Neutrophil (primary cell): ENCODE results near the gene RNPEP.

Experiments used
- H3K27ac ChIP-seq: fragments of 200-600 bp; sonication (generic); 2 replicates; pipeline ENCODE4 v1.5.1; 2016; ENCODE audit warnings: mild to moderate bottlenecking, moderate library complexity
- H3K27me3 ChIP-seq: fragments of 200-600 bp; sonication (generic); 2 replicates; pipeline ENCODE4 v1.6.0; 2016; ENCODE audit warnings: mild to moderate bottlenecking
- H3K36me3 ChIP-seq: fragments of 200-600 bp; sonication (generic); 2 replicates; pipeline ENCODE4 v1.5.1; 2017
- H3K4me1 ChIP-seq, 2 experiments: fragments of 200-600 bp in 1 of 2; sonication (generic) in 1 of 2; 1 replicate in 1 of 2; 2 replicates in 1 of 2; pipeline versions ENCODE4 v1.5.1 to v1.6.1; 2013 to 2016; ENCODE audit warnings: low read depth in 1 of 2, low read length in 1 of 2, mild to moderate bottlenecking in 1 of 2, moderate library complexity in 1 of 2; ENCODE audit not compliant: control insufficient read depth in 1 of 2, insufficient read depth in 1 of 2
- H3K4me3 ChIP-seq, 2 experiments: fragments of 200-600 bp in 1 of 2; sonication (generic) in 1 of 2; 1 replicate in 1 of 2; 2 replicates in 1 of 2; pipeline ENCODE4 v1.5.1; 2013 to 2016; ENCODE audit warnings: low read depth in 1 of 2, low read length in 1 of 2, mild to moderate bottlenecking in 1 of 2, moderate library complexity in 1 of 2
- H3K9me3 ChIP-seq: fragments of 200-600 bp; sonication (generic); 2 replicates; pipeline ENCODE4 v1.5.1; 2016
- TF ChIP-seq, protein P1 (sequence below): fragments of 200-600 bp; sonication (generic); IDR thresholded peaks from 2 replicates; pipeline ENCODE4 v1.5.1; 2016; ENCODE audit warnings: antibody characterized with exemption

The RNPEP gene

DNA sequence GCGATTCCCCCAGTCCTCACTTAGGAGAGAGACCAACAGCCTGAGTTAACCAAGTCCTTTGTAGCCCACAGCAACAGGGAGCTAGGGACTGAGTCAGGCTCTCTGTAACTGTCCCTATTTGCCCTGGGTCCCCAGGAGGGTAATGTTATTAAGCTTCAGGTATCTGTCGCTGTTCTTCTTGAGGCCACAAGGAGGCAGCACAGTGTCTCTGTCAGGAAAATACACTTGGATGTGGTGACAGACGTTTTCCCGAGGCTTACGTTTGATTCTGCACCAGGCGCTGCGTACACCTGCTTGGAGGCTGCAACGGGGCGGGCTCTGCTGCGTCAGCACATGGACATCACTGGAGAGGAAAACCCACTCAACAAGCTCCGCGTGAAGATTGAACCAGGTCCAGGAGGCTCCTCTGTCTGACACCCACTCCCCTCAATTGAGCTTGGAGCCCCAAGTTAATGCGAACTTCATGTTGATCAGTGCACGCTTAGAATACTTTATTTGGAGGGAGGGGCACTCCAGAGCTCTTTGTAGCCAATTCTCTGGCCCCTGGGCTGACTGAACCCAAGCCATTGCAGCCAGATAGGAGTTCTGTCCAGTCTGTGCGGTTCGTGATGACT, 17.3 kb downstream of the RNPEP start:
- no peak overlapping the region for H3K4me3 ChIP-seq
- H3K4me1 ChIP-seq, result no peaks in the 10 kb centered on the region
- no peak overlapping the region for H3K27ac ChIP-seq
- no peaks in the 10 kb centered on the region for H3K9me3 ChIP-seq
- TF ChIP-seq, protein P1, sequence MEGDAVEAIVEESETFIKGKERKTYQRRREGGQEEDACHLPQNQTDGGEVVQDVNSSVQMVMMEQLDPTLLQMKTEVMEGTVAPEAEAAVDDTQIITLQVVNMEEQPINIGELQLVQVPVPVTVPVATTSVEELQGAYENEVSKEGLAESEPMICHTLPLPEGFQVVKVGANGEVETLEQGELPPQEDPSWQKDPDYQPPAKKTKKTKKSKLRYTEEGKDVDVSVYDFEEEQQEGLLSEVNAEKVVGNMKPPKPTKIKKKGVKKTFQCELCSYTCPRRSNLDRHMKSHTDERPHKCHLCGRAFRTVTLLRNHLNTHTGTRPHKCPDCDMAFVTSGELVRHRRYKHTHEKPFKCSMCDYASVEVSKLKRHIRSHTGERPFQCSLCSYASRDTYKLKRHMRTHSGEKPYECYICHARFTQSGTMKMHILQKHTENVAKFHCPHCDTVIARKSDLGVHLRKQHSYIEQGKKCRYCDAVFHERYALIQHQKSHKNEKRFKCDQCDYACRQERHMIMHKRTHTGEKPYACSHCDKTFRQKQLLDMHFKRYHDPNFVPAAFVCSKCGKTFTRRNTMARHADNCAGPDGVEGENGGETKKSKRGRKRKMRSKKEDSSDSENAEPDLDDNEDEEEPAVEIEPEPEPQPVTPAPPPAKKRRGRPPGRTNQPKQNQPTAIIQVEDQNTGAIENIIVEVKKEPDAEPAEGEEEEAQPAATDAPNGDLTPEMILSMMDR, result peak; percentile 53
- no peaks in the 10 kb centered on the region for H3K27me3 ChIP-seq
- peaks cover 94% of the 10 kb centered on the region for H3K36me3 ChIP-seq

DNA sequence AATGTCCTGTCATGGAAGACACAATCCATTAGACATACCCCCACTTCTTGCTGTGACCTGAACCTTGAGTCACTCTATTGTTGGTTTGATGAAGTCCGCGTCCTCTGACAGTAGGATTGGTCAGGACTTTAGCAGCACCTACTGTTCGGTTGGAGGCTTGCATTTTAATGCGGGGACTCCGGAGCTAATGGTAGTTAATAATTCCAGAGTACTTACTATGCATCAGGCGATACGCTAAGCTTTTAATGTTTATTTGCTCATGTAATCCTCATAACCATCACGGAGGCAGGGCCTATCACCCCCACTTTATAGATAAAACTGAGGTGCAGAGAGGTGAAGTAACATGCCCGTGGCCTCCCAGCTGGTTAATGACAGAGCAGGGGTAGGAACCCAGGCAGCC, 20.1 kb downstream of the RNPEP start:
- Histone ChIP-seq H3K36me3 (peaks cover 93% of the 10 kb centered on the region), H3K4me1 (no peaks in the 10 kb centered on the region), H3K4me3 (no peak overlapping the region), H3K9me3 (no peaks in the 10 kb centered on the region), H3K27ac (no peak overlapping the region), H3K27me3 (no peaks in the 10 kb centered on the region)
- TF ChIP-seq, protein P1, result no peak

DNA sequence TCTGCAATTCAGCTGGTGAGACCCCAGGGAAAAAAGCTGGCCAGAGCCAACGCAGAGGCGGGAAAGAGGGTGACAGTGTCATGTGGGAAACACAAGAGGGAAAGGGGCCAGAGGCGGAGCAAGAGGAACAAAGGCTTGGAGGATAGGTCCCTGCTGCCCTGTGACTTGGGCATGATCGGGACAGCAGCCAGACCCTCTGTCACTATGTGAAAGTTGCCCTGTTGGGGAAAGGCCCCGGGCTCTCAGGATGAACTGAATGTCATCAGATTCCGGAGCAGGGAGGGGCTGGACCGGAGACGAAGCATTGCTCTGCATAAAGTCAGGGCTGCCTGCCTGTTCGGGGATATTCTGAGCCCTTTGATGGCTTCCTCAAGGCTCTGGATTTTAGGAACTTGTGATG, 22.3 kb downstream of the RNPEP start:
- H3K27me3 ChIP-seq, result no peaks in the 10 kb centered on the region
- H3K4me1 ChIP-seq, result no peaks in the 10 kb centered on the region
- peaks cover 86% of the 10 kb centered on the region for H3K36me3 ChIP-seq
- TF ChIP-seq, protein P1, result no peak
- H3K27ac ChIP-seq, result no peak overlapping the region
- H3K4me3 ChIP-seq, result no peak overlapping the region
- no peaks in the 10 kb centered on the region for H3K9me3 ChIP-seq

DNA sequence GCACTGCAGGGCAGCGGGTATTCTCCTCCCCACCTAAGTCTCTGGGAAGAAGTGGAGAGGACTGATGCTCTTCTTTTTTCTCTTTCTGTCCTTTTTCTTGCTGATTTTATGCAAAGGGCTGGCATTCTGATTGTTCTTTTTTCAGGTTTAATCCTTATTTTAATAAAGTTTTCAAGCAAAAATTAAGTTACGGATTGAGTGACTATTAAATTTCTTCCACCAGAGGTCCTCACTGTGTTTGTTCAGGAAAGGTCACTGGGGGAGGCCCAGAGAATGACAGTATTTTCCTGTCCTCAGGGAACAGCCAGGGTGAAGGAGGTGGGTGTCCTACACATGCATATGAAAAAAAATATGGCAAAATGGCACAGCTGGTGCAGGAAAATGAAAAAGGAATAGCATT, 23.5 kb downstream of the RNPEP start:
- no peaks in the 10 kb centered on the region for H3K4me1 ChIP-seq
- H3K27me3 ChIP-seq, result no peaks in the 10 kb centered on the region
- H3K27ac ChIP-seq, result no peak overlapping the region
- H3K4me3 ChIP-seq, result no peak overlapping the region
- peaks cover 74% of the 10 kb centered on the region for H3K36me3 ChIP-seq
- TF ChIP-seq, protein P1, result no peak
- no peaks in the 10 kb centered on the region for H3K9me3 ChIP-seq

DNA sequence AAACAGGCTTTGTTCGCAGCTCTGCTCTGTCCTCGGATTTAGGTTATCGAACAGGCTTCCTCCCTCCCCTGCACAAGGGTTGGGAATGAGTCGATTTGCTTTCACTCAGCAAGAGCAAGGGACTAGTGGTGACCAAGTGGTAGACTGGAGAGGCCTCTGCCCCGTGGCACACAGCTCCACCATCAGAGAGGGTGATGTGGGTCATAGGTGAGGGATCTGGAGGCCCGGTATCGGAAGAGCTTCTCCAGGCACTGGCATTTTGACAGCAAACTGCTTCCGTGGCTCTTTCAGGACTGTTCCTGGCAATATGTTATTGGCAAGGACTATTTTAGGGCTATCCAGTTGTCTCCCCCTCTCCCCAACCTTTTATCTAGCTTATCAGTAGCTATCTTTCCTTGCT, 24.9 kb downstream of the RNPEP start:
- no peak overlapping the region for H3K27ac ChIP-seq

More for the DNA sequence above, 24.9 kb downstream of the RNPEP start:
- TF ChIP-seq, protein P1, result no peak
- H3K27me3 ChIP-seq, result no peaks in the 10 kb centered on the region
- no peaks in the 10 kb centered on the region for H3K4me1 ChIP-seq
- peaks cover 60% of the 10 kb centered on the region for H3K36me3 ChIP-seq
- no peaks in the 10 kb centered on the region for H3K9me3 ChIP-seq
- no peak overlapping the region for H3K4me3 ChIP-seq
